Neural cell (in vitro differentiated cells): Measurements from ENCODE around the gene SRRD. TPM values are rescaled to one million over a fixed set of nuclear protein-coding genes. Genes with fewer than 3 reads are reported as not detected.

Source experiments
- H2AFZ ChIP-seq: fragments of 200-600, 300-800 bp; sonication (generic), shearing (Covaris generic); 2 replicates; pipeline ENCODE4 v1.6.0; 2014; ENCODE audit warnings: low read depth, mild to moderate bottlenecking, antibody characterized with exemption, low read length, moderate library complexity
- H3F3A ChIP-seq: fragments of 200-600 bp; shearing (Covaris generic); 2 replicates; pipeline ENCODE4 v1.6.1; 2016; ENCODE audit warnings: mild to moderate bottlenecking, moderate library complexity, mixed read lengths, antibody characterized with exemption, low read length; ENCODE audit not compliant: insufficient read depth, poor library complexity, severe bottlenecking
- H3K27ac ChIP-seq: fragments of 200-600, 300-800 bp; sonication (generic), shearing (Covaris generic); 2 replicates; pipeline ENCODE4 v1.5.1; 2014; ENCODE audit warnings: mild to moderate bottlenecking, low read length, moderate library complexity
- H3K27me3 ChIP-seq: fragments of 300-800, 200-600 bp; sonication (generic), shearing (Covaris generic); 2 replicates; pipeline ENCODE4 v1.6.0; 2014; ENCODE audit warnings: mild to moderate bottlenecking, low read depth, low read length, moderate library complexity; ENCODE audit not compliant: insufficient read depth
- H3K36me3 ChIP-seq: fragments of 300-800, 200-600 bp; sonication (generic), shearing (Covaris generic); 2 replicates; pipeline ENCODE4 v1.5.1; 2014; ENCODE audit warnings: mild to moderate bottlenecking, antibody characterized with exemption, low read length, moderate library complexity; ENCODE audit not compliant: insufficient read depth
- H3K4me2 ChIP-seq: fragments of 300-800, 200-600 bp; sonication (generic), shearing (Covaris generic); 2 replicates; pipeline ENCODE4 v1.6.0; 2014; ENCODE audit warnings: mild to moderate bottlenecking, low read length
- H3K4me3 ChIP-seq: fragments of 300-800, 200-600 bp; sonication (generic), shearing (Covaris generic); 2 replicates; pipeline ENCODE4 v1.5.1; 2014; ENCODE audit warnings: mild to moderate bottlenecking, low read length, moderate library complexity
- H3K79me2 ChIP-seq: fragments of 200-600 bp; shearing (Covaris generic); replicated peaks from 2 replicates; pipeline ENCODE4 v1.6.0; 2014; ENCODE audit warnings: mild to moderate bottlenecking, low read length, moderate library complexity; ENCODE audit not compliant: insufficient read depth
- H3K9ac ChIP-seq: fragments of 300-800, 200-600 bp; sonication (generic), shearing (Covaris generic); 2 replicates; pipeline ENCODE4 v1.6.1; 2016; ENCODE audit warnings: mild to moderate bottlenecking, low read length, mixed read lengths
- H3K9me2 ChIP-seq: fragments of 200-600 bp; shearing (Covaris generic); 2 replicates; pipeline ENCODE4 v1.6.1; 2016; ENCODE audit warnings: mild to moderate bottlenecking, low read length, mixed read lengths; ENCODE audit not compliant: insufficient read depth
- H3K9me3 ChIP-seq: fragments of 200-600, 300-800 bp; sonication (generic), shearing (Covaris generic); 2 replicates; pipeline ENCODE4 v1.6.1; 2016; ENCODE audit warnings: mild to moderate bottlenecking, mixed run types, low read length, moderate library complexity, mixed read lengths
- H4K20me1 ChIP-seq: fragments of 200-600 bp; shearing (Covaris generic); 2 replicates; pipeline ENCODE4 v1.6.1; 2016; ENCODE audit warnings: mild to moderate bottlenecking, mixed run types; ENCODE audit not compliant: insufficient read depth
- EP300 ChIP-seq: fragments of 450-650 bp; conservative IDR thresholded peaks from 2 replicates; pipeline ENCODE4 v1.6.1; 2014; ENCODE audit warnings: antibody characterized with exemption, mild to moderate bottlenecking, moderate library complexity; ENCODE audit not compliant: poor library complexity, severe bottlenecking
- EZH2 ChIP-seq: fragments of 200-600, 300-800 bp; shearing (Covaris generic), sonication (generic); IDR thresholded peaks from 2 replicates; pipeline ENCODE4 v1.6.1; 2014; ENCODE audit warnings: antibody characterized with exemption, low read length, borderline replicate concordance, mild to moderate bottlenecking; ENCODE audit not compliant: insufficient read depth, poor library complexity, severe bottlenecking
- MXI1 ChIP-seq: fragments of 450-650 bp; conservative IDR thresholded peaks from 2 replicates; pipeline ENCODE4 v1.6.1; 2014; ENCODE audit warnings: antibody characterized with exemption, mild to moderate bottlenecking; ENCODE audit not compliant: poor library complexity, severe bottlenecking
- POLR2AphosphoS5 ChIP-seq: IDR thresholded peaks from 2 replicates; pipeline ENCODE4 v1.6.1; 2012
- RAD21 ChIP-seq: fragments of 450-650 bp; conservative IDR thresholded peaks from 2 replicates; pipeline ENCODE4 v1.6.1; 2014; ENCODE audit warnings: antibody characterized with exemption, mild to moderate bottlenecking, moderate library complexity
- SMC3 ChIP-seq: fragments of 450-650 bp; conservative IDR thresholded peaks from 2 replicates; pipeline ENCODE4 v1.6.1; 2014; ENCODE audit warnings: antibody characterized with exemption, mild to moderate bottlenecking, moderate library complexity; ENCODE audit not compliant: poor library complexity
- TAF1 ChIP-seq: IDR thresholded peaks from 2 replicates; pipeline ENCODE4 v1.6.1; 2012; ENCODE audit warnings: low read depth
- polyA plus RNA-seq: library from polyadenylated mRNA; depleted of rRNA; stranded (reverse); fragments of >200 nt; gene quantifications from 2 replicates; pipeline ENCODE4 v1.2.3, GENCODE V29; 2014
- TF ChIP-seq, protein P1 (sequence below): IDR thresholded peaks from 2 replicates; pipeline ENCODE4 v1.6.1; 2012; ENCODE audit warnings: borderline replicate concordance
- TF ChIP-seq, protein P2 (sequence below): fragments of 450-650 bp; IDR thresholded peaks from 2 replicates; pipeline ENCODE4 v1.5.1; 2014; ENCODE audit warnings: antibody characterized with exemption, mild to moderate bottlenecking, moderate library complexity; ENCODE audit not compliant: poor library complexity, severe bottlenecking

The SRRD gene
- polyA plus RNA-seq, 1 donor from 2014 or later: 33.9 TPM

DNA sequence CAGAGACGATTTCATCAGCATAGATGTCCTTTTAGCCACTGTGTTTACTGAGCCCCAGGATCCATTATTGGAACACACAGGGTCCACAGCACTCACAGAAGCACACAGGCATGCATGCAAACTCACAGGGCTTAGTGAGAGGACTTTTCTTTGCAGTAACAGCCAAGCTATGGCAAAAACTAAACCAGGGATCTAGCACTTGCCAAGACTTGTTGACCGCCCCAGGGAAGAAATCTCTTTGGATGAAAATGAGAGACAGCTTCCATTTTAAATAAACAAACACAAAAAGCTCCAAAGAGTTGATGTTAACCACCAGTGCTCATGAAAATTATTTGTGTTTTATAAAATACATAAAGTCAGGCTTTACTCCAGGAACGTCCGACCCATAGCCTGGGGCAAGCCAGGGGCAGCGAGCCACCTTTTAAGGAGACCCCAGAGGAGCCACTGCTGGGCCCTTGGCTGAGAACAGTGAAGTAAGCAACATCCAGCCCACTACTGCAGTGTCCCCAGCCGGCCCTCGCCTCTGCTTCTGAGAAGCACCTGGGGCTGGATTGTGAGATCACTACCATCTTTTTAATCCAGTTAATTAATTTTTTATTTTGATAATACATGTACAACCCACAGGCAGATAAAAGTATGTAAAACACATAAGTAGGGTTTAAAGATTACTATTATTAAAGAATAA lies 50.6 kb downstream of the SRRD start:
- H3F3A ChIP-seq: no peaks in the 10 kb centered on the region
- TF ChIP-seq RAD21 (no peak), EP300 (no peak), EZH2 (no peak), POLR2AphosphoS5 (no peak), TAF1 (no peak), MXI1 (no peak), SMC3 (no peak)
- TF ChIP-seq, protein P1, sequence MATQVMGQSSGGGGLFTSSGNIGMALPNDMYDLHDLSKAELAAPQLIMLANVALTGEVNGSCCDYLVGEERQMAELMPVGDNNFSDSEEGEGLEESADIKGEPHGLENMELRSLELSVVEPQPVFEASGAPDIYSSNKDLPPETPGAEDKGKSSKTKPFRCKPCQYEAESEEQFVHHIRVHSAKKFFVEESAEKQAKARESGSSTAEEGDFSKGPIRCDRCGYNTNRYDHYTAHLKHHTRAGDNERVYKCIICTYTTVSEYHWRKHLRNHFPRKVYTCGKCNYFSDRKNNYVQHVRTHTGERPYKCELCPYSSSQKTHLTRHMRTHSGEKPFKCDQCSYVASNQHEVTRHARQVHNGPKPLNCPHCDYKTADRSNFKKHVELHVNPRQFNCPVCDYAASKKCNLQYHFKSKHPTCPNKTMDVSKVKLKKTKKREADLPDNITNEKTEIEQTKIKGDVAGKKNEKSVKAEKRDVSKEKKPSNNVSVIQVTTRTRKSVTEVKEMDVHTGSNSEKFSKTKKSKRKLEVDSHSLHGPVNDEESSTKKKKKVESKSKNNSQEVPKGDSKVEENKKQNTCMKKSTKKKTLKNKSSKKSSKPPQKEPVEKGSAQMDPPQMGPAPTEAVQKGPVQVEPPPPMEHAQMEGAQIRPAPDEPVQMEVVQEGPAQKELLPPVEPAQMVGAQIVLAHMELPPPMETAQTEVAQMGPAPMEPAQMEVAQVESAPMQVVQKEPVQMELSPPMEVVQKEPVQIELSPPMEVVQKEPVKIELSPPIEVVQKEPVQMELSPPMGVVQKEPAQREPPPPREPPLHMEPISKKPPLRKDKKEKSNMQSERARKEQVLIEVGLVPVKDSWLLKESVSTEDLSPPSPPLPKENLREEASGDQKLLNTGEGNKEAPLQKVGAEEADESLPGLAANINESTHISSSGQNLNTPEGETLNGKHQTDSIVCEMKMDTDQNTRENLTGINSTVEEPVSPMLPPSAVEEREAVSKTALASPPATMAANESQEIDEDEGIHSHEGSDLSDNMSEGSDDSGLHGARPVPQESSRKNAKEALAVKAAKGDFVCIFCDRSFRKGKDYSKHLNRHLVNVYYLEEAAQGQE: no peak
- TF ChIP-seq, protein P2, sequence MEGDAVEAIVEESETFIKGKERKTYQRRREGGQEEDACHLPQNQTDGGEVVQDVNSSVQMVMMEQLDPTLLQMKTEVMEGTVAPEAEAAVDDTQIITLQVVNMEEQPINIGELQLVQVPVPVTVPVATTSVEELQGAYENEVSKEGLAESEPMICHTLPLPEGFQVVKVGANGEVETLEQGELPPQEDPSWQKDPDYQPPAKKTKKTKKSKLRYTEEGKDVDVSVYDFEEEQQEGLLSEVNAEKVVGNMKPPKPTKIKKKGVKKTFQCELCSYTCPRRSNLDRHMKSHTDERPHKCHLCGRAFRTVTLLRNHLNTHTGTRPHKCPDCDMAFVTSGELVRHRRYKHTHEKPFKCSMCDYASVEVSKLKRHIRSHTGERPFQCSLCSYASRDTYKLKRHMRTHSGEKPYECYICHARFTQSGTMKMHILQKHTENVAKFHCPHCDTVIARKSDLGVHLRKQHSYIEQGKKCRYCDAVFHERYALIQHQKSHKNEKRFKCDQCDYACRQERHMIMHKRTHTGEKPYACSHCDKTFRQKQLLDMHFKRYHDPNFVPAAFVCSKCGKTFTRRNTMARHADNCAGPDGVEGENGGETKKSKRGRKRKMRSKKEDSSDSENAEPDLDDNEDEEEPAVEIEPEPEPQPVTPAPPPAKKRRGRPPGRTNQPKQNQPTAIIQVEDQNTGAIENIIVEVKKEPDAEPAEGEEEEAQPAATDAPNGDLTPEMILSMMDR: no peak
- no peaks in the 10 kb centered on the region for H4K20me1 ChIP-seq
- no peak overlapping the region for H3K9ac ChIP-seq
- H3K27me3 ChIP-seq: no peaks in the 10 kb centered on the region
- no peak overlapping the region for H3K4me2 ChIP-seq
- H3K36me3 ChIP-seq: no peaks in the 10 kb centered on the region
- no peak overlapping the region for H3K27ac ChIP-seq
- no peak overlapping the region for H2AFZ ChIP-seq
- H3K9me3 ChIP-seq: no peaks in the 10 kb centered on the region
- no peak overlapping the region for H3K4me3 ChIP-seq
- H3K9me2 ChIP-seq: no peaks in the 10 kb centered on the region
- no peaks in the 10 kb centered on the region for H3K79me2 ChIP-seq

DNA sequence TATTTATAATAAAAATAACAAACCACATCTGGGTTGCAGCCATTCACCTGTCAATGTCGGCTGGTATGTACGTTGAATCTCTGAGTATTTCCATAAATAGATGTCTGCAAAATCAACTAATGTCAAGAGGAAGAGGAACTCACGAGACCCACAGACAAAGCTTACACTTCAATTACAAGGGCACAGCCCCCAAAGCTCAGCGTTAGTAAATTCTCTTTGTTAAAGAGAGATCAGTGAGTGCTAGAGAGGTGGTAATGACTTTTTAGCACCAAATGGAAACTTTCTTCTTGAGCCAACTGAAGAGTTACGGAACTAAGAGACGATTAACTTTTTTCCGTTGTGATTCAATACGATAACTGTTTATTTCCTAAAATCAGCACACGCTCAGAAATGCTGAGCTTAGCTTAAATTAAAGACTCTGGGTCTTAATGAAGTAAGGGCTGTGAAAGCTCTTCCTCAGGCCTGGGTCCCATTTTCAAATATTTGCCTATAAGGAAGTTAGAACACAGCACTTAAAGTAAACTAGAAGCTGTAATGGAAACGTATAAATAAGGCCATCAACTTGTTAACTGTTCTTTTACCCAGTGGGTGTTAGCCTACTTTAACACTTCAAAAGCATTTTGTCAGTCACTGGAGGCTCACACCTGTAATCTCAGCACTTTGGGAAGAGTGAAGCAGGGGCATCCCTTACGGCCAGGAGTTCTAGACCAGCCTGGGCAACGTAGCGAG lies 51.4 kb downstream of the SRRD start:
- no peaks in the 10 kb centered on the region for H3K36me3 ChIP-seq
- no peak for TF ChIP-seq TAF1
- no peak for TF ChIP-seq RAD21
- TF ChIP-seq EZH2: no peak
- no peak for TF ChIP-seq SMC3
- TF ChIP-seq, protein P2: no peak
- TF ChIP-seq, protein P1: no peak
- no peak for TF ChIP-seq EP300
- no peak for TF ChIP-seq MXI1
- TF ChIP-seq POLR2AphosphoS5: no peak

More for the DNA sequence above, 51.4 kb downstream of the SRRD start:
- Histone ChIP-seq H3K4me2 (no peak overlapping the region), H3K79me2 (no peaks in the 10 kb centered on the region), H3F3A (no peaks in the 10 kb centered on the region), H3K9me3 (no peaks in the 10 kb centered on the region), H3K9ac (no peak overlapping the region), H3K27me3 (no peaks in the 10 kb centered on the region), H2AFZ (no peak overlapping the region), H4K20me1 (no peaks in the 10 kb centered on the region), H3K9me2 (no peaks in the 10 kb centered on the region), H3K27ac (no peak overlapping the region), H3K4me3 (no peak overlapping the region)
